Measurements from ENCODE around the gene GNAQ. TPM values are rescaled to one million over a fixed set of nuclear protein-coding genes. Genes with fewer than 3 reads are reported as not detected.

The GNAQ gene
- total RNA-seq, 4 donors from 2014 or later: 13.1 to 19.7 (median 16.4) TPM

- TF ChIP-seq POLR2A (IDR thresholded peaks at IDR 0.05): no peak
- no peak for TF ChIP-seq CTCF (IDR thresholded peaks at IDR 0.05)
- no peak overlapping the region for H3K4me3 ChIP-seq (ENCODE audit: low read depth, poor library complexity, severe bottlenecking)
- no peak for DNase-seq (ENCODE audit: low spot score in 2 of 2)
- intact Hi-C loops (cut with DNase I; ENCODE audit: low total_unique reads): no loop called here
- WGBS, 2 donors: 85 to 87% methylated on average over 3 of the region's 3 CpGs
These were observed 118.5 kb downstream of the GNAQ start for GRCh38 chr9:77912895-77913693.

- no peak for TF ChIP-seq CTCF (IDR thresholded peaks at IDR 0.05)
- no peak for TF ChIP-seq POLR2A (IDR thresholded peaks at IDR 0.05)
- WGBS, 2 donors: 90 to 92% methylated on average over 2 of the region's 2 CpGs
These were observed 119.7 kb downstream of the GNAQ start for GRCh38 chr9:77911928-77912327.

GRCh38 chr9:77910194-77910621 is 121.4 kb downstream of the GNAQ start:
- DNase-seq (ENCODE audit: low spot score in 2 of 2): no peak
- intact Hi-C loops (cut with DNase I; ENCODE audit: low total_unique reads): no loop called here
- TF ChIP-seq POLR2A (IDR thresholded peaks at IDR 0.05) (no peak), CTCF (IDR thresholded peaks at IDR 0.05) (no peak)
- 55 to 59% methylated on average over 5 of the region's 5 CpGs for WGBS, 2 donors
- H3K4me3 ChIP-seq (ENCODE audit: low read depth, poor library complexity, severe bottlenecking): no peak overlapping the region

More at GRCh38 chr9:77911928-77912327, 119.7 kb downstream of the GNAQ start:
- intact Hi-C loops (cut with DNase I; ENCODE audit: low total_unique reads): no loop called here
- no peak overlapping the region for H3K4me3 ChIP-seq (ENCODE audit: low read depth, poor library complexity, severe bottlenecking)
- no peak for DNase-seq (ENCODE audit: low spot score in 2 of 2)

- WGBS, 2 donors: 84 to 93% methylated on average over 5 of the region's 5 CpGs
- no peak overlapping the region for H3K4me3 ChIP-seq (ENCODE audit: low read depth, poor library complexity, severe bottlenecking)
- TF ChIP-seq POLR2A (IDR thresholded peaks at IDR 0.05) (no peak), CTCF (IDR thresholded peaks at IDR 0.05) (no peak)
- intact Hi-C loops (cut with DNase I; ENCODE audit: low total_unique reads): no loop called here
- no peak for DNase-seq (ENCODE audit: low spot score in 2 of 2)
These were observed 122.3 kb downstream of the GNAQ start for GRCh38 chr9:77909306-77909705.

GRCh38 chr9:77908293-77908692 is 123.3 kb downstream of the GNAQ start:
- DNase-seq (ENCODE audit: low spot score in 2 of 2): no peak
- intact Hi-C loops (cut with DNase I; ENCODE audit: low total_unique reads): no loop called here
- WGBS, 2 donors: 100% methylated on average over 2 of the region's 2 CpGs
- H3K4me3 ChIP-seq (ENCODE audit: low read depth, poor library complexity, severe bottlenecking): no peak overlapping the region
- TF ChIP-seq POLR2A (IDR thresholded peaks at IDR 0.05) (no peak), CTCF (IDR thresholded peaks at IDR 0.05) (no peak)

Measured in lower leg skin (tissue), 4 donors.